Adrenal gland (tissue), 5 donors: ENCODE data around the gene CAPS2.

Experiments
- POLR2A ChIP-seq, 2 donors: fragments of 450-650 bp; IDR thresholded peaks; one replicate each; pipeline ENCODE4 v1.6.1; 2017; ENCODE audit warnings: antibody characterized with exemption in 2 of 2, mild to moderate bottlenecking in 2 of 2, moderate library complexity in 1 of 2
- TF ChIP-seq, protein P1 (sequence below), 6 experiments: fragments of 450-650 bp in 4 of 6; fragments of 200-600 bp in 2 of 6; sonication (generic) in 1 of 6; IDR thresholded peaks; 1 replicate in 5 of 6; 2 replicates in 1 of 6; pipeline versions ENCODE4 v1.5.1 to v1.8.0; 2016 to 2021; ENCODE audit warnings: antibody characterized with exemption in 6 of 6, mild to moderate bottlenecking in 2 of 6, moderate library complexity in 1 of 6
- donor health status: DM: no; HTN: no; CAD: no.

DNA sequence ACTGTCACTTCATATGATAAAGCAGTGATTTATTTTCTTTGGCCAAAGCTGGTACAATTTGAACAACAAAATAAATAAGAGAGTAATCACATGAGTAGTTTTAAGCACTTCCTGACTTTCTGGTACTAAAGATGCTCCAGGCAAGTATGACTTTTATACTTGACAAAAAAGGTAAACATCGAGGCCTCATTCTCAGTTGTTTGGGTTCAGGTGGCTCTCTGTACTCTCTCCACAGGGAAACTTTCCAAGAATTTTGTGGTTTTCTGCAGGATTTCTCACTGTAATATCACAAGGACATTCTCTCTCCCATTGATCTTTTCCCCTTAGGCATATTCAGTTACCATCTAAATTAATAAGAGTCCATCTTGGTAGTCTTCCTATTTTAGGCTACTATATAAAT is 93.9 kb downstream of the CAPS2 start:
- TF ChIP-seq, protein P1, sequence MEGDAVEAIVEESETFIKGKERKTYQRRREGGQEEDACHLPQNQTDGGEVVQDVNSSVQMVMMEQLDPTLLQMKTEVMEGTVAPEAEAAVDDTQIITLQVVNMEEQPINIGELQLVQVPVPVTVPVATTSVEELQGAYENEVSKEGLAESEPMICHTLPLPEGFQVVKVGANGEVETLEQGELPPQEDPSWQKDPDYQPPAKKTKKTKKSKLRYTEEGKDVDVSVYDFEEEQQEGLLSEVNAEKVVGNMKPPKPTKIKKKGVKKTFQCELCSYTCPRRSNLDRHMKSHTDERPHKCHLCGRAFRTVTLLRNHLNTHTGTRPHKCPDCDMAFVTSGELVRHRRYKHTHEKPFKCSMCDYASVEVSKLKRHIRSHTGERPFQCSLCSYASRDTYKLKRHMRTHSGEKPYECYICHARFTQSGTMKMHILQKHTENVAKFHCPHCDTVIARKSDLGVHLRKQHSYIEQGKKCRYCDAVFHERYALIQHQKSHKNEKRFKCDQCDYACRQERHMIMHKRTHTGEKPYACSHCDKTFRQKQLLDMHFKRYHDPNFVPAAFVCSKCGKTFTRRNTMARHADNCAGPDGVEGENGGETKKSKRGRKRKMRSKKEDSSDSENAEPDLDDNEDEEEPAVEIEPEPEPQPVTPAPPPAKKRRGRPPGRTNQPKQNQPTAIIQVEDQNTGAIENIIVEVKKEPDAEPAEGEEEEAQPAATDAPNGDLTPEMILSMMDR (IDR thresholded peaks at IDR 0.05) = no peak
- TF ChIP-seq POLR2A (IDR thresholded peaks at IDR 0.05) = no peak
